GM12878 (cell line): Measurements from ENCODE around the gene TCEANC2. TPM values are rescaled to one million over a fixed set of nuclear protein-coding genes. Genes with fewer than 3 reads are reported as not detected.

ENCODE experiments used
- ATAC-seq: fragments of 200-7000 bp; cut with Tn5 transposase; 3 replicates; pipeline ENCODE4 v1.9.1; 2020; ENCODE audit warnings: mild to moderate bottlenecking, moderate library complexity
- BruUV-seq: library from RNA; stranded (reverse); fragments of 400-500 nt; replicated peaks from 2 replicates; lab custom pipeline; 2021; lab: Mats Ljungman, UMichigan
- CTCF ChIA-PET: fragments of 300-600 bp; sonication (Branson Sonifier 250); formaldehyde crosslinking; extraction: SDS; loops from one replicate; lab custom pipeline; 2021; ENCODE audit warnings: inconsistent platforms; lab: Yijun Ruan, JAX
- POLR2A ChIA-PET: fragments of 350-600 bp; formaldehyde crosslinking; extraction: SDS; loops from one replicate; lab custom pipeline; 2021; ENCODE audit warnings: inconsistent platforms; lab: Charles Lee
- RAD21 ChIA-PET: fragments of 300-600 bp; sonication (Branson Sonifier 250); formaldehyde crosslinking; loops from one replicate; lab custom pipeline; 2023; ENCODE audit warnings: antibody characterized with exemption; ENCODE audit not compliant: unreplicated experiment; lab: Charles Lee
- SMC1A ChIA-PET: fragments of 300-600 bp; sonication (Branson Sonifier 250); formaldehyde crosslinking; loops from one replicate; lab custom pipeline; 2023; ENCODE audit not compliant: unreplicated experiment, uncharacterized antibody; lab: Charles Lee
- DNase-seq: peaks from one replicate; pipeline ENCODE4 v3.0.0-alpha.2; 2011; ENCODE audit warnings: low read depth, low spot score
- FAIRE-seq: peaks from 3 replicates; lab custom pipeline; 2011; peaks lifted over from hg19 to GRCh38; lab: Jason Lieb, UNC
- H2AFZ ChIP-seq: 2 replicates; pipeline ENCODE4 v1.6.0; 2011; ENCODE audit warnings: low read depth, low read length, control low read depth; ENCODE audit not compliant: control insufficient read depth
- H3K27ac ChIP-seq: 2 replicates; pipeline ENCODE4 v1.5.1; 2011; ENCODE audit warnings: control low read depth; ENCODE audit not compliant: control insufficient read depth, insufficient read depth
- H3K27me3 ChIP-seq, 2 experiments: replicated peaks in 1 of 2; 2 replicates each; pipeline versions ENCODE4 v1.6.0 to v1.6.1; 2011; ENCODE audit warnings: low read length in 1 of 2; ENCODE audit not compliant: control insufficient read depth in 2 of 2, insufficient read depth in 2 of 2
- H3K36me3 ChIP-seq, 2 experiments: 2 replicates each; pipeline ENCODE4 v1.5.1; 2011; ENCODE audit warnings: low read length in 1 of 2; ENCODE audit not compliant: control insufficient read depth in 2 of 2, insufficient read depth in 2 of 2
- H3K4me1 ChIP-seq: 2 replicates; pipeline ENCODE4 v1.6.1; 2011; ENCODE audit warnings: mild to moderate bottlenecking, low read length, moderate library complexity, mixed read lengths; ENCODE audit not compliant: control insufficient read depth, insufficient read depth
- H3K4me2 ChIP-seq: 2 replicates; pipeline ENCODE4 v1.6.0; 2011; ENCODE audit warnings: control low read depth; ENCODE audit not compliant: control insufficient read depth, insufficient read depth
- H3K4me3 ChIP-seq: fragments of 200-600 bp; sonication (generic); 2 replicates; pipeline ENCODE4 v1.5.1; 2016
- H3K79me2 ChIP-seq: 2 replicates; pipeline ENCODE4 v1.6.0; 2011; ENCODE audit warnings: low read length; ENCODE audit not compliant: control insufficient read depth, insufficient read depth
- H3K9ac ChIP-seq: 2 replicates; pipeline ENCODE4 v1.8.0; 2011; ENCODE audit warnings: low read length, control low read depth, mixed read lengths; ENCODE audit not compliant: control insufficient read depth, insufficient read depth
- H3K9me3 ChIP-seq: replicated peaks from 3 replicates; pipeline ENCODE4 v1.5.1; 2011; ENCODE audit warnings: mild to moderate bottlenecking, low read length; ENCODE audit not compliant: control insufficient read depth, insufficient read depth
- H4K20me1 ChIP-seq: 2 replicates; pipeline ENCODE4 v1.6.0; 2011; ENCODE audit not compliant: control insufficient read depth, insufficient read depth
- NFYA ChIP-seq: IDR thresholded peaks from 2 replicates; pipeline ENCODE4 v1.6.1; 2011; ENCODE audit warnings: low read depth, mild to moderate bottlenecking, low read length, improper control_type of control experiment, borderline replicate concordance
- RAD21 ChIP-seq: IDR thresholded peaks from 2 replicates; pipeline ENCODE4 v1.6.1; 2011; ENCODE audit warnings: mild to moderate bottlenecking, low read depth, low read length, moderate library complexity; ENCODE audit not compliant: insufficient read depth
- RUNX3 ChIP-seq: IDR thresholded peaks from 2 replicates; pipeline ENCODE4 v1.6.1; 2012; ENCODE audit warnings: low read length, inconsistent platforms
- SMC3 ChIP-seq: IDR thresholded peaks from 2 replicates; pipeline ENCODE4 v1.6.1; 2011; ENCODE audit warnings: low read length, improper control_type of control experiment, borderline replicate concordance
- SREBF1 ChIP-seq: IDR thresholded peaks from 2 replicates; pipeline ENCODE4 v1.6.1; 2012; ENCODE audit warnings: mild to moderate bottlenecking, low read length
- YY1 ChIP-seq: IDR thresholded peaks from 2 replicates; pipeline ENCODE4 v1.6.1; 2011; ENCODE audit warnings: low read depth, mild to moderate bottlenecking, low read length
- WGBS: methylation state at CpG from one replicate; pipeline ENCODE4 v1.1.6; 2016; ENCODE audit warnings: low lambda C conversion rate; ENCODE audit not compliant: insufficient replicate concordance, insufficient coverage; ENCODE audit errors: missing lambda C conversion rate; 5-methylcytosine and 5-hydroxymethylcytosine counted together
- in situ Hi-C: fragments of 300-500 bp; cut with MboI; formaldehyde crosslinking; loops from 9 replicates; pipeline ENCODE4 v1.14.3; 2018; ENCODE audit warnings: mixed read lengths
- intact Hi-C: fragments of 100-400 bp; cut with micrococcal nuclease; formaldehyde crosslinking; loops from one replicate; pipeline ENCODE4 v1.14.2; 2022; ENCODE audit not compliant: unreplicated experiment
- polyA plus RNA-seq, 11 experiments: library from polyadenylated mRNA; depleted of rRNA in 4 of 11; unstranded in 6 of 11; stranded (reverse) in 5 of 11; fragments of >200 nt; fragmentation: Nextera tagmentation in 4 of 11; fragmentation: Illumina TruSeq in 1 of 11; extraction: Ambion mirVana in 4 of 11; extraction: Trizol in 1 of 11; gene quantifications; 1 replicate in 1 of 11; 2 replicates in 10 of 11; pipeline versions ENCODE4 v1.2.1 to v1.2.3, GENCODE V29; 2011 to 2016; ENCODE audit warnings: inconsistent platforms in 2 of 11, missing spikeins in 2 of 11, low read depth in 1 of 11
- total RNA-seq, 4 experiments: library from RNA; depleted of rRNA in 3 of 4; stranded (reverse); fragments of >200 nt in 3 of 4; fragmentation: Illumina TruSeq in 1 of 4; extraction: Trizol in 1 of 4; gene quantifications; 2 replicates each; pipeline versions ENCODE4 v1.2.1 to v1.2.3, GENCODE V29; 2013 to 2021
- TF ChIP-seq, protein P1 (sequence below), 3 experiments: IDR thresholded peaks in 2 of 3; conservative IDR thresholded peaks in 1 of 3; 2 replicates each; pipeline ENCODE4 v1.5.1; 2011; ENCODE audit warnings: low read depth in 3 of 3, low read length in 3 of 3, mild to moderate bottlenecking in 3 of 3, control low read depth in 2 of 3, moderate library complexity in 2 of 3, inconsistent platforms in 1 of 3, mixed read lengths in 1 of 3; ENCODE audit not compliant: control insufficient read depth in 2 of 3, insufficient read depth in 1 of 3; ENCODE audit errors: extremely low read depth in 1 of 3

Gene TCEANC2
- total and polyA plus RNA-seq, 10 of the 15 experiments (the other 5 are each of a cell fraction or from before 2014, with no cell fraction given) = 4.4 to 13.2 (median 6.4) TPM

DNA sequence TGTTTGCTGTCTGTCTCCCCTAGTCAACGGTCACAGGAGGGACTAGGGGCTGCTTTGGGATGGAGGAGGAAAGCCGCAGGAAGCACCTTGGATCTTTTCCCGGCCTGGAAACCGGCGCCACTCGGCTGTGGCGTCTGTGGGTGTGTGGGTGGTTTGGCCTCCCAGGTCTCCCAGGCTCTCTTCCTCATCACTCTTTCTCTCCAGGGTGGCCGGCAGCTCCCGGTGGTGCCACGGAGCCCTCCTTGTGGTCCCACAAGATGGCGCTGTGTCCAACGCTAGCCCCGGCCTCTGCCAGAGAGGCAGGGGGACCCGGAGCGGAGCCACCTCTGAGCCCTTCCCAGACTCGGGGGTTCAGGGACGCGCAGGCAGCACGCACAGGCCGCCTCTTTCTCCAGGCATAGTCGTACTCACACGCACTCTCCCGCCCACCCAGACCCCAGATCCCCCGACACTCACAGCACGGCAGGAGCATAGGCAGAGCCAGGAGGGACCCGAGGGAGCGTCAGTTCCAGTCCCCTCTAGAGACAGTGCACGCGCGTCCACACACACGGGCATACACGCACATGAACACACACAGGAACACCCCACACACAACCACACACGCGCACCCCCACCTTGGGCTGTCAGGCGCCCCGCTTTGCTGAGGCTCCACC, 68.2 kb downstream of the TCEANC2 start:
- Histone ChIP-seq H3K27me3 (no peaks in the 10 kb centered on the region; a peak in 1 of 4 replicates), H2AFZ (no peak overlapping the region; the same call in 1 of the 2 replicates), H3K4me1 (no peaks in the 10 kb centered on the region), H3K27ac (no peak overlapping the region), H4K20me1 (no peaks in the 10 kb centered on the region; the same call in 1 of the 2 replicates), H3K36me3 (no peaks in the 10 kb centered on the region), H3K9ac (no peak overlapping the region), H3K79me2 (no peaks in the 10 kb centered on the region), H3K4me3 (no peak overlapping the region), H3K4me2 (no peak overlapping the region), H3K9me3 (no peaks in the 10 kb centered on the region)
- ChIA-PET SMC1A (interaction anchor here (0.6 kb wide), 1 partner anchor 523 kb away, joined by 3 read pairs; no protein-coding TSS in a partner anchor), RAD21 (interaction anchor here (1.0 to 1.4 kb wide), 2 partner anchors 368 to 451 kb away, joined by 3 to 9 read pairs; no protein-coding TSS in a partner anchor), CTCF (interaction anchor here (0.6 to 2.3 kb wide), 3 partner anchors 286 to 685 kb away, joined by 3 to 13 read pairs (median 4); no protein-coding TSS in a partner anchor), POLR2A (no interaction called here)
- ATAC-seq = peak; percentile 88
- in situ Hi-C loops = no loop called here
- no TSS peak for BruUV-seq
- TF ChIP-seq, protein P1, sequence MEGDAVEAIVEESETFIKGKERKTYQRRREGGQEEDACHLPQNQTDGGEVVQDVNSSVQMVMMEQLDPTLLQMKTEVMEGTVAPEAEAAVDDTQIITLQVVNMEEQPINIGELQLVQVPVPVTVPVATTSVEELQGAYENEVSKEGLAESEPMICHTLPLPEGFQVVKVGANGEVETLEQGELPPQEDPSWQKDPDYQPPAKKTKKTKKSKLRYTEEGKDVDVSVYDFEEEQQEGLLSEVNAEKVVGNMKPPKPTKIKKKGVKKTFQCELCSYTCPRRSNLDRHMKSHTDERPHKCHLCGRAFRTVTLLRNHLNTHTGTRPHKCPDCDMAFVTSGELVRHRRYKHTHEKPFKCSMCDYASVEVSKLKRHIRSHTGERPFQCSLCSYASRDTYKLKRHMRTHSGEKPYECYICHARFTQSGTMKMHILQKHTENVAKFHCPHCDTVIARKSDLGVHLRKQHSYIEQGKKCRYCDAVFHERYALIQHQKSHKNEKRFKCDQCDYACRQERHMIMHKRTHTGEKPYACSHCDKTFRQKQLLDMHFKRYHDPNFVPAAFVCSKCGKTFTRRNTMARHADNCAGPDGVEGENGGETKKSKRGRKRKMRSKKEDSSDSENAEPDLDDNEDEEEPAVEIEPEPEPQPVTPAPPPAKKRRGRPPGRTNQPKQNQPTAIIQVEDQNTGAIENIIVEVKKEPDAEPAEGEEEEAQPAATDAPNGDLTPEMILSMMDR (IDR thresholded peaks at IDR 0.05 in 2 of 3, conservative IDR thresholded peaks at IDR 0.05 in 1 of 3; ENCODE audit: control insufficient read depth in 2 of 3, extremely low read depth in 1 of 3, insufficient read depth in 1 of 3, low read depth in 3 of 3, low read length in 3 of 3) = peak; percentile 46 to 64 (median 63)
- 0 out of 2 replicates have a peak, but pooled peaks have one; percentile 35 for TF ChIP-seq YY1
- 0 out of 2 replicates have a peak, but pooled peaks have one; percentile 9 for TF ChIP-seq RUNX3
- no peak for TF ChIP-seq NFYA
- no peak for TF ChIP-seq SREBF1
- peak; percentile 74 for TF ChIP-seq RAD21
- peak; percentile 64 for TF ChIP-seq SMC3
- DNase-seq = no peak
- intact Hi-C loops = loop anchor here (2.0 kb wide), 1 partner anchor 367 kb away; no protein-coding TSS in a partner anchor
- no peak for FAIRE-seq
- WGBS = 6% methylated on average over 36 of the region's 36 CpGs
